HepG2 (cell line): ENCODE results near the gene MID1. TPM values are rescaled to one million over a fixed set of nuclear protein-coding genes. Genes with fewer than 3 reads are reported as not detected.

Experiments
- ATAC-seq: fragments of 200-7000 bp; cut with Tn5 transposase; 3 replicates; pipeline ENCODE4 v1.9.1; 2020; ENCODE audit warnings: mild to moderate bottlenecking, moderate library complexity
- BruUV-seq: library from RNA; stranded (reverse); fragments of 400-500 nt; replicated peaks from 2 replicates; lab custom pipeline; 2021; lab: Mats Ljungman, UMichigan
- CTCF ChIA-PET: fragments of 300-600 bp; formaldehyde crosslinking; extraction: SDS; loops from one replicate; lab custom pipeline; 2021; ENCODE audit warnings: low total read pairs, inconsistent platforms, low intra/inter-chr PET ratio; lab: Yijun Ruan, JAX
- POLR2A ChIA-PET: fragments of 350-600 bp; sonication (Branson Sonifier 250); formaldehyde crosslinking; loops from one replicate; lab custom pipeline; 2020; ENCODE audit warnings: antibody characterized with exemption, inconsistent platforms; lab: Yijun Ruan, JAX
- DNase-seq: peaks from one replicate; pipeline ENCODE4 v3.0.0-alpha.2; 2015; ENCODE audit warnings: low spot score
- FAIRE-seq: peaks from 3 replicates; lab custom pipeline; 2011; peaks lifted over from hg19 to GRCh38; lab: Jason Lieb, UNC
- H2AFZ ChIP-seq: one replicate; pipeline ENCODE4 v1.6.1; 2011; ENCODE audit warnings: low read length, inconsistent platforms
- H3K27ac ChIP-seq: fragments of 300-600 bp; 3 replicates; pipeline ENCODE4 v1.8.0; 2011; ENCODE audit warnings: mixed run types, mild to moderate bottlenecking, mixed read lengths, low read length, inconsistent platforms; ENCODE audit not compliant: insufficient read depth; ENCODE audit errors: extremely low read length
- H3K27me3 ChIP-seq, 2 experiments: fragments of 200-600 bp in 1 of 2; 2 replicates in 1 of 2; 3 replicates in 1 of 2; pipeline versions ENCODE4 v1.6.0 to v1.8.0; 2011; ENCODE audit warnings: low read length in 2 of 2, mild to moderate bottlenecking in 2 of 2, moderate library complexity in 2 of 2, inconsistent platforms in 1 of 2; ENCODE audit not compliant: insufficient read depth in 2 of 2, control insufficient read depth in 1 of 2
- H3K36me3 ChIP-seq, 2 experiments: fragments of 200-600 bp in 1 of 2; replicated peaks in 1 of 2; 2 replicates in 1 of 2; 3 replicates in 1 of 2; pipeline versions ENCODE4 v1.5.1 to v1.8.0; 2011; ENCODE audit warnings: low read length in 2 of 2, inconsistent platforms in 1 of 2; ENCODE audit not compliant: insufficient read depth in 2 of 2, control insufficient read depth in 1 of 2
- H3K4me1 ChIP-seq: 2 replicates; pipeline ENCODE4 v1.5.1; 2012; ENCODE audit warnings: low read length, inconsistent platforms; ENCODE audit not compliant: insufficient read depth
- H3K4me2 ChIP-seq: 2 replicates; pipeline ENCODE4 v1.6.0; 2011; ENCODE audit warnings: low read depth, low read length, inconsistent platforms
- H3K4me3 ChIP-seq, 3 experiments: fragments of 200-600 bp in 1 of 3; sonication (generic), shearing (Covaris generic) in 1 of 3; replicated peaks in 1 of 3; 2 replicates each; pipeline ENCODE4 v1.5.1; 2011 to 2016; ENCODE audit warnings: low read length in 3 of 3, inconsistent platforms in 2 of 3, low read depth in 2 of 3, mild to moderate bottlenecking in 2 of 3, control low read depth in 1 of 3, mixed read lengths in 1 of 3; ENCODE audit not compliant: insufficient read depth in 1 of 3
- H3K79me2 ChIP-seq: one replicate; pipeline ENCODE4 v1.6.1; 2011; ENCODE audit warnings: low read length, inconsistent platforms; ENCODE audit not compliant: insufficient read depth
- H3K9ac ChIP-seq: 2 replicates; pipeline ENCODE4 v1.6.0; 2011; ENCODE audit warnings: mild to moderate bottlenecking, low read depth, low read length, inconsistent platforms; ENCODE audit not compliant: insufficient read depth
- H3K9me3 ChIP-seq: 2 replicates; pipeline ENCODE4 v1.5.1; 2012; ENCODE audit warnings: mild to moderate bottlenecking, low read length
- H4K20me1 ChIP-seq: 2 replicates; pipeline ENCODE4 v1.6.0; 2011; ENCODE audit warnings: inconsistent platforms, mild to moderate bottlenecking, low read length, moderate library complexity; ENCODE audit not compliant: insufficient read depth
- ARHGAP35 ChIP-seq: sonication (generic); formaldehyde crosslinking; IDR thresholded peaks from 2 replicates; pipeline ENCODE4 v1.9.0; 2022; ENCODE audit warnings: mild to moderate bottlenecking, inconsistent platforms, moderate library complexity, missing genetic modification reagents, borderline replicate concordance
- ATF5 ChIP-seq: sonication (generic); formaldehyde crosslinking; IDR thresholded peaks from 2 replicates; pipeline ENCODE4 v1.4.0; 2020; ENCODE audit warnings: mild to moderate bottlenecking, low read depth, missing genetic modification reagents
- BORCS8-MEF2B ChIP-seq: sonication (generic); formaldehyde crosslinking; IDR thresholded peaks from 2 replicates; pipeline ENCODE4 v1.8.0; 2022; ENCODE audit warnings: mild to moderate bottlenecking, missing genetic modification reagents
- EED ChIP-seq: sonication (generic); formaldehyde crosslinking; IDR thresholded peaks from 2 replicates; pipeline ENCODE4 v1.5.0; 2020; ENCODE audit warnings: mild to moderate bottlenecking, missing genetic modification reagents
- FOXA3 ChIP-seq: IDR thresholded peaks from 2 replicates; pipeline ENCODE4 v1.6.1; 2016; ENCODE audit warnings: missing genetic modification reagents, missing compliant biosample characterization
- HMG20B ChIP-seq: conservative IDR thresholded peaks from 2 replicates; pipeline ENCODE4 v1.6.1; 2016; ENCODE audit warnings: missing genetic modification reagents, missing compliant biosample characterization
- HOXD1 ChIP-seq: sonication (generic); formaldehyde crosslinking; IDR thresholded peaks from 2 replicates; pipeline ENCODE4 v1.5.0; 2020; ENCODE audit warnings: missing genetic modification reagents
- KLF15 ChIP-seq: sonication (generic); formaldehyde crosslinking; IDR thresholded peaks from 2 replicates; pipeline ENCODE4 v1.8.1; 2023; ENCODE audit warnings: borderline replicate concordance, mild to moderate bottlenecking, inconsistent platforms, missing genetic modification reagents, mixed read lengths
- PTBP1 ChIP-seq: fragments of 200-400 bp; formaldehyde crosslinking; IDR thresholded peaks from 2 replicates; pipeline ENCODE4 v1.6.1; 2018; ENCODE audit warnings: low read length, low read depth; ENCODE audit not compliant: poor library complexity, severe bottlenecking
- SIN3B ChIP-seq: fragments of 150-350 bp; IDR thresholded peaks from 2 replicates; pipeline ENCODE4 v1.6.1; 2014; ENCODE audit warnings: low read length
- ZBTB7B ChIP-seq: sonication (generic); formaldehyde crosslinking; IDR thresholded peaks from 2 replicates; pipeline ENCODE4 v1.4.0; 2020; ENCODE audit warnings: missing genetic modification reagents
- ZNF672 ChIP-seq: sonication (generic); formaldehyde crosslinking; IDR thresholded peaks from 2 replicates; pipeline ENCODE4 v1.8.1; 2022; ENCODE audit warnings: missing genetic modification reagents
- WGBS: methylation state at CpG from one replicate; pipeline ENCODE4 v1.1.6; 2017; ENCODE audit warnings: low lambda C conversion rate; 5-methylcytosine and 5-hydroxymethylcytosine counted together
- in situ Hi-C: cut with HindIII; loops from 2 replicates; pipeline ENCODE4 v1.10.0; 2017; ENCODE audit warnings: low pct_unique_long_range_greater_than_20kb; ENCODE audit not compliant: extremely low pct_ligation_motif_present
- intact Hi-C: fragments of 100-400 bp; cut with micrococcal nuclease; formaldehyde crosslinking; loops from one replicate; pipeline ENCODE4 v1.10.0; 2022; ENCODE audit not compliant: unreplicated experiment
- polyA plus RNA-seq, 8 experiments: library from polyadenylated mRNA; depleted of rRNA in 3 of 8; stranded (reverse) in 7 of 8; unstranded in 1 of 8; fragments of >200 nt; fragmentation: Illumina TruSeq in 4 of 8; extraction: Trizol in 4 of 8; gene quantifications; 2 replicates each; pipeline versions ENCODE4 v1.2.1 to v1.2.3, GENCODE V29; 2011 to 2016; ENCODE audit warnings: low read depth in 4 of 8, missing spikeins in 1 of 8, mixed read lengths in 1 of 8; ENCODE audit not compliant: insufficient read depth in 1 of 8
- total RNA-seq, 5 experiments: library from RNA; depleted of rRNA; stranded (reverse); fragments of >200 nt; fragmentation: Illumina TruSeq; extraction: Trizol; gene quantifications; 2 replicates each; pipeline ENCODE4 v1.2.3, GENCODE V29; 2016; ENCODE audit warnings: low read depth in 1 of 5
- TF ChIP-seq, protein P1 (sequence below): sonication (generic); formaldehyde crosslinking; IDR thresholded peaks from 2 replicates; pipeline ENCODE4 v1.8.1; 2023; ENCODE audit warnings: mild to moderate bottlenecking, missing genetic modification reagents
- TF ChIP-seq, protein P2 (sequence below): sonication (generic); formaldehyde crosslinking; IDR thresholded peaks from 2 replicates; pipeline ENCODE4 v1.4.0; 2020; ENCODE audit warnings: missing genetic modification reagents

MID1 gene
- total and polyA plus RNA-seq, 2 of the 13 experiments (the other 11 are each of a cell fraction or from before 2014, with no cell fraction given), result 0.86 to 1.1 TPM

DNA sequence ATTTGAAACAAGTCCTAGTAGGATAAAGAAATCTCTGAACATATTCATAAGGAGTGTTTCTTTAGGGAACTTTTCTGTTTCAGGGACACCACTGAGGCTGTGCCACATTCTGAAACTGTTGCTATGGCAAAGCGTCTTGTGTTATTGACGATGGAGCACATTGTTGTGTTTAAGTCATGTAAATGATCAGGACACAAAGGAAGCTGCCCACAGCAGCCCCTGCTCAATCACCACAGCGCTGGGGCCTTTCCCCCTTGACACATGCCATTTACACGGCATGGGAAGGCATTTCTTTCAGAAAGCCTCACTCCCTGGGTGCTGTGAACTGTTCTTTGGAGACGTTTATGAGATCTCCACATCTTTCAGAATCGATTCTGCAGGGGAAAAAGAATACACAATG, 39.8 kb upstream of the MID1 start:
- no peaks in the 10 kb centered on the region for H3K36me3 ChIP-seq
- POLR2A ChIA-PET, result no interaction called here
- TF ChIP-seq EED (no peak), ZNF672 (CRISPR knock-in tag) (no peak)
- intact Hi-C loops, result no loop called here
- no peak overlapping the region for H3K27ac ChIP-seq
- ATAC-seq, result no peak
- in situ Hi-C loops, result no loop called here
- H3K4me2 ChIP-seq, result no peak overlapping the region
- CTCF ChIA-PET, result no interaction called here
- no peak for FAIRE-seq
- H3K4me1 ChIP-seq, result no peaks in the 10 kb centered on the region
- H3K27me3 ChIP-seq, result no peaks in the 10 kb centered on the region
- no peak overlapping the region for H2AFZ ChIP-seq
- H4K20me1 ChIP-seq, result no peaks in the 10 kb centered on the region
- no peak overlapping the region for H3K4me3 ChIP-seq
- H3K79me2 ChIP-seq, result no peaks in the 10 kb centered on the region
- whole genome bisulfite sequencing, result no CpG with 5 or more reads among the region's 6 CpGs
- no peak for DNase-seq
- H3K9me3 ChIP-seq, result no peaks in the 10 kb centered on the region
- no TSS peak for BruUV-seq
- H3K9ac ChIP-seq, result no peak overlapping the region

- no CpG with 5 or more reads among the region's 1 CpG for WGBS
- H3K4me3 ChIP-seq, result no peak overlapping the region
- H4K20me1 ChIP-seq, result no peaks in the 10 kb centered on the region
- H3K4me2 ChIP-seq, result no peak overlapping the region
- DNase-seq, result no peak
- no peak for ATAC-seq
- no peak for FAIRE-seq
- H2AFZ ChIP-seq, result no peak overlapping the region
- no TSS peak for BruUV-seq
- no peaks in the 10 kb centered on the region for H3K27me3 ChIP-seq
- in situ Hi-C loops, result no loop called here
- no peaks in the 10 kb centered on the region for H3K79me2 ChIP-seq
- no peaks in the 10 kb centered on the region for H3K4me1 ChIP-seq
- intact Hi-C loops, result no loop called here
- H3K9ac ChIP-seq, result no peak overlapping the region
- H3K27ac ChIP-seq, result no peak overlapping the region
- no peaks in the 10 kb centered on the region for H3K36me3 ChIP-seq
- CTCF ChIA-PET, result no interaction called here
- no peaks in the 10 kb centered on the region for H3K9me3 ChIP-seq
- POLR2A ChIA-PET, result no interaction called here
- TF ChIP-seq ARHGAP35 (CRISPR knock-in tag), result no peak
- TF ChIP-seq HOXD1 (CRISPR knock-in tag), result no peak
- TF ChIP-seq ATF5 (CRISPR knock-in tag), result no peak
- TF ChIP-seq PTBP1, result no peak
- no peak for TF ChIP-seq ZBTB7B (CRISPR knock-in tag)
- TF ChIP-seq, protein P1, sequence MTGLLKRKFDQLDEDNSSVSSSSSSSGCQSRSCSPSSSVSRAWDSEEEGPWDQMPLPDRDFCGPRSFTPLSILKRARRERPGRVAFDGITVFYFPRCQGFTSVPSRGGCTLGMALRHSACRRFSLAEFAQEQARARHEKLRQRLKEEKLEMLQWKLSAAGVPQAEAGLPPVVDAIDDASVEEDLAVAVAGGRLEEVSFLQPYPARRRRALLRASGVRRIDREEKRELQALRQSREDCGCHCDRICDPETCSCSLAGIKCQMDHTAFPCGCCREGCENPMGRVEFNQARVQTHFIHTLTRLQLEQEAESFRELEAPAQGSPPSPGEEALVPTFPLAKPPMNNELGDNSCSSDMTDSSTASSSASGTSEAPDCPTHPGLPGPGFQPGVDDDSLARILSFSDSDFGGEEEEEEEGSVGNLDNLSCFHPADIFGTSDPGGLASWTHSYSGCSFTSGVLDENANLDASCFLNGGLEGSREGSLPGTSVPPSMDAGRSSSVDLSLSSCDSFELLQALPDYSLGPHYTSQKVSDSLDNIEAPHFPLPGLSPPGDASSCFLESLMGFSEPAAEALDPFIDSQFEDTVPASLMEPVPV, result no peak
- TF ChIP-seq BORCS8-MEF2B (CRISPR knock-in tag), result no peak
- no peak for TF ChIP-seq KLF15 (CRISPR knock-in tag)
- TF ChIP-seq, protein P2, sequence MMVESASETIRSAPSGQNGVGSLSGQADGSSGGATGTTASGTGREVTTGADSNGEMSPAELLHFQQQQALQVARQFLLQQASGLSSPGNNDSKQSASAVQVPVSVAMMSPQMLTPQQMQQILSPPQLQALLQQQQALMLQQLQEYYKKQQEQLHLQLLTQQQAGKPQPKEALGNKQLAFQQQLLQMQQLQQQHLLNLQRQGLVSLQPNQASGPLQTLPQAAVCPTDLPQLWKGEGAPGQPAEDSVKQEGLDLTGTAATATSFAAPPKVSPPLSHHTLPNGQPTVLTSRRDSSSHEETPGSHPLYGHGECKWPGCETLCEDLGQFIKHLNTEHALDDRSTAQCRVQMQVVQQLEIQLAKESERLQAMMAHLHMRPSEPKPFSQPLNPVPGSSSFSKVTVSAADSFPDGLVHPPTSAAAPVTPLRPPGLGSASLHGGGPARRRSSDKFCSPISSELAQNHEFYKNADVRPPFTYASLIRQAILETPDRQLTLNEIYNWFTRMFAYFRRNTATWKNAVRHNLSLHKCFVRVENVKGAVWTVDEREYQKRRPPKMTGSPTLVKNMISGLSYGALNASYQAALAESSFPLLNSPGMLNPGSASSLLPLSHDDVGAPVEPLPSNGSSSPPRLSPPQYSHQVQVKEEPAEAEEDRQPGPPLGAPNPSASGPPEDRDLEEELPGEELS, result no peak
- TF ChIP-seq HMG20B (CRISPR knock-in tag), result no peak
- no peak for TF ChIP-seq SIN3B
- no peak for TF ChIP-seq FOXA3 (CRISPR knock-in tag)
These were observed 35.8 kb upstream of the MID1 start for GRCh38 chrX:10656214-10656613.
